Astrocyte (in vitro differentiated cells and primary cell): ENCODE data around the gene PTPN3. TPM values are rescaled to one million over a fixed set of nuclear protein-coding genes. Genes with fewer than 3 reads are reported as not detected.

Experiments
- DNase-seq: peaks from one replicate; pipeline ENCODE4 v3.0.0-alpha.2; 2010; ENCODE audit warnings: low read depth
- FAIRE-seq: peaks from 2 replicates; lab custom pipeline; 2011; peaks lifted over from hg19 to GRCh38; lab: Jason Lieb, UNC
- H2AFZ ChIP-seq: 2 replicates; pipeline ENCODE4 v1.6.0; 2012; ENCODE audit warnings: low read depth, low read length, inconsistent platforms
- H3K27ac ChIP-seq: 2 replicates; pipeline ENCODE4 v1.5.1; 2011; ENCODE audit warnings: low read depth, low read length, inconsistent platforms
- H3K27me3 ChIP-seq: 2 replicates; pipeline ENCODE4 v1.6.0; 2011; ENCODE audit warnings: low read length, inconsistent platforms; ENCODE audit not compliant: insufficient read depth
- H3K36me3 ChIP-seq: 2 replicates; pipeline ENCODE4 v1.5.1; 2011; ENCODE audit warnings: low read length, inconsistent platforms; ENCODE audit not compliant: insufficient read depth
- H3K4me1 ChIP-seq: 2 replicates; pipeline ENCODE4 v1.5.1; 2011; ENCODE audit warnings: low read length, inconsistent platforms; ENCODE audit not compliant: insufficient read depth
- H3K4me2 ChIP-seq: 2 replicates; pipeline ENCODE4 v1.6.0; 2012; ENCODE audit warnings: low read length, inconsistent platforms
- H3K4me3 ChIP-seq: 2 replicates; pipeline ENCODE4 v1.5.1; 2011; ENCODE audit warnings: low read depth, mild to moderate bottlenecking, low read length, inconsistent platforms; ENCODE audit not compliant: insufficient read depth
- H3K79me2 ChIP-seq: 2 replicates; pipeline ENCODE4 v1.6.0; 2012; ENCODE audit warnings: mild to moderate bottlenecking, low read length, inconsistent platforms; ENCODE audit not compliant: insufficient read depth
- H3K9ac ChIP-seq: 2 replicates; pipeline ENCODE4 v1.6.0; 2012; ENCODE audit warnings: mild to moderate bottlenecking, low read length, inconsistent platforms
- H3K9me3 ChIP-seq: 2 replicates; pipeline ENCODE4 v1.5.1; 2012; ENCODE audit warnings: low read depth, mild to moderate bottlenecking, low read length, inconsistent platforms; ENCODE audit not compliant: insufficient read depth
- H4K20me1 ChIP-seq: 2 replicates; pipeline ENCODE4 v1.6.0; 2012; ENCODE audit warnings: low read length, inconsistent platforms; ENCODE audit not compliant: insufficient read depth
- H3K27ac Mint-ChIP-seq: one replicate; pipeline ENCODE4 v1.8.0; 2021; ENCODE audit warnings: mild to moderate bottlenecking, mixed read lengths; ENCODE audit not compliant: unreplicated experiment
- H3K27me3 Mint-ChIP-seq: one replicate; pipeline ENCODE4 v1.8.0; 2021; ENCODE audit warnings: low read depth, mixed read lengths; ENCODE audit not compliant: unreplicated experiment
- H3K36me3 Mint-ChIP-seq: one replicate; pipeline ENCODE4 v1.8.0; 2021; ENCODE audit warnings: low read depth, mixed read lengths; ENCODE audit not compliant: unreplicated experiment
- H3K4me1 Mint-ChIP-seq: one replicate; pipeline ENCODE4 v1.8.0; 2021; ENCODE audit warnings: low read depth, mixed read lengths; ENCODE audit not compliant: unreplicated experiment
- H3K4me3 Mint-ChIP-seq: one replicate; pipeline ENCODE4 v1.8.0; 2021; ENCODE audit warnings: mild to moderate bottlenecking, moderate library complexity, mixed read lengths; ENCODE audit not compliant: unreplicated experiment
- H3K9me3 Mint-ChIP-seq: one replicate; pipeline ENCODE4 v1.8.0; 2021; ENCODE audit warnings: mild to moderate bottlenecking, mixed read lengths; ENCODE audit not compliant: unreplicated experiment
- EZH2 ChIP-seq: IDR thresholded peaks from 2 replicates; pipeline ENCODE4 v1.6.1; 2012; ENCODE audit warnings: mild to moderate bottlenecking, low read length, inconsistent platforms; ENCODE audit not compliant: insufficient read depth
- total RNA-seq: library from RNA; stranded (reverse); gene quantifications from 2 replicates; pipeline ENCODE4 v1.2.1, GENCODE V29; 2021
- TF ChIP-seq, protein P1 (sequence below): IDR thresholded peaks from 2 replicates; pipeline ENCODE4 v1.5.1; 2011; ENCODE audit warnings: low read depth, mild to moderate bottlenecking, inconsistent platforms, low read length, moderate library complexity; ENCODE audit not compliant: insufficient read depth

Gene PTPN3
- total RNA-seq, 1 donor from 2014 or later = 1.1 TPM

- no peak overlapping the region for H3K4me3 ChIP-seq
- no peaks in the 10 kb centered on the region for H3K36me3 ChIP-seq
- H3K27me3 Mint-ChIP-seq = peaks cover 43% of the 10 kb centered on the region
- no peak overlapping the region for H3K4me2 ChIP-seq
- no peaks in the 10 kb centered on the region for H3K9me3 Mint-ChIP-seq
- H3K27ac ChIP-seq = no peak overlapping the region
- no peaks in the 10 kb centered on the region for H4K20me1 ChIP-seq
- DNase-seq (peak; percentile 35), FAIRE-seq (peak; percentile 93)
- peaks cover 2% of the 10 kb centered on the region for H3K4me1 Mint-ChIP-seq
- TF ChIP-seq, protein P1, sequence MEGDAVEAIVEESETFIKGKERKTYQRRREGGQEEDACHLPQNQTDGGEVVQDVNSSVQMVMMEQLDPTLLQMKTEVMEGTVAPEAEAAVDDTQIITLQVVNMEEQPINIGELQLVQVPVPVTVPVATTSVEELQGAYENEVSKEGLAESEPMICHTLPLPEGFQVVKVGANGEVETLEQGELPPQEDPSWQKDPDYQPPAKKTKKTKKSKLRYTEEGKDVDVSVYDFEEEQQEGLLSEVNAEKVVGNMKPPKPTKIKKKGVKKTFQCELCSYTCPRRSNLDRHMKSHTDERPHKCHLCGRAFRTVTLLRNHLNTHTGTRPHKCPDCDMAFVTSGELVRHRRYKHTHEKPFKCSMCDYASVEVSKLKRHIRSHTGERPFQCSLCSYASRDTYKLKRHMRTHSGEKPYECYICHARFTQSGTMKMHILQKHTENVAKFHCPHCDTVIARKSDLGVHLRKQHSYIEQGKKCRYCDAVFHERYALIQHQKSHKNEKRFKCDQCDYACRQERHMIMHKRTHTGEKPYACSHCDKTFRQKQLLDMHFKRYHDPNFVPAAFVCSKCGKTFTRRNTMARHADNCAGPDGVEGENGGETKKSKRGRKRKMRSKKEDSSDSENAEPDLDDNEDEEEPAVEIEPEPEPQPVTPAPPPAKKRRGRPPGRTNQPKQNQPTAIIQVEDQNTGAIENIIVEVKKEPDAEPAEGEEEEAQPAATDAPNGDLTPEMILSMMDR = peak; percentile 97
- TF ChIP-seq EZH2 = no peak
- no peak overlapping the region for H2AFZ ChIP-seq
- no peaks in the 10 kb centered on the region for H3K79me2 ChIP-seq
- H3K27me3 ChIP-seq = peaks cover 18% of the 10 kb centered on the region
- H3K4me1 ChIP-seq = no peaks in the 10 kb centered on the region
- no peaks in the 10 kb centered on the region for H3K9me3 ChIP-seq
- no peak overlapping the region for H3K4me3 Mint-ChIP-seq
- H3K27ac Mint-ChIP-seq = no peak overlapping the region
- no peaks in the 10 kb centered on the region for H3K36me3 Mint-ChIP-seq
- H3K9ac ChIP-seq = no peak overlapping the region
These were observed 22.5 kb upstream of the PTPN3 start for GRCh38 chr9:109520475-109521132.

- FAIRE-seq = no peak
- no peak overlapping the region for H2AFZ ChIP-seq
These were observed 21.3 kb upstream of the PTPN3 start for GRCh38 chr9:109519366-109519765.

More at GRCh38 chr9:109519366-109519765, 21.3 kb upstream of the PTPN3 start:
- no peak overlapping the region for H3K4me3 Mint-ChIP-seq
- Histone ChIP-seq H3K27ac (no peak overlapping the region), H4K20me1 (no peaks in the 10 kb centered on the region), H3K27me3 (peaks cover 18% of the 10 kb centered on the region), H3K4me3 (no peak overlapping the region), H3K79me2 (no peaks in the 10 kb centered on the region), H3K4me1 (no peaks in the 10 kb centered on the region), H3K4me2 (no peak overlapping the region), H3K36me3 (no peaks in the 10 kb centered on the region), H3K9ac (no peak overlapping the region), H3K9me3 (no peaks in the 10 kb centered on the region)
- no peaks in the 10 kb centered on the region for H3K9me3 Mint-ChIP-seq
- peaks cover 44% of the 10 kb centered on the region for H3K27me3 Mint-ChIP-seq
- H3K27ac Mint-ChIP-seq = no peak overlapping the region
- peaks cover 2% of the 10 kb centered on the region for H3K4me1 Mint-ChIP-seq
- H3K36me3 Mint-ChIP-seq = no peaks in the 10 kb centered on the region
- no peak for TF ChIP-seq EZH2
- TF ChIP-seq, protein P1 = no peak
- DNase-seq = no peak
